Spleen (tissue), 7 donors: ENCODE data around the gene UPK3BL1.
"Not testable (repeated sequence)": the region's sequence is repeated elsewhere in the genome, so short reads cannot be mapped to it uniquely, and the experiment has no call there.

Source experiments
- POLR2A ChIP-seq, 3 donors: fragments of 450-650 bp; IDR thresholded peaks; one replicate each; pipeline ENCODE4 v1.5.1; 2017; ENCODE audit warnings: antibody characterized with exemption in 3 of 3, mild to moderate bottlenecking in 1 of 3
- TF ChIP-seq, protein P1 (sequence below), 11 experiments: fragments of 200-600 bp in 7 of 11; fragments of 450-650 bp in 4 of 11; sonication (generic) in 4 of 11; IDR thresholded peaks in 8 of 11; conservative IDR thresholded peaks in 3 of 11; 1 replicate in 7 of 11; 2 replicates in 4 of 11; pipeline versions ENCODE4 v1.4.0 to v1.8.0; 2016 to 2021; ENCODE audit warnings: antibody characterized with exemption in 11 of 11, inconsistent platforms in 4 of 11, mild to moderate bottlenecking in 1 of 11
- donor health status: DM: no; HTN: no; CAD: no; lungs with moderate emphysema.
- donor health status: DM: no; HTN: no; CAD: no.
- donor health status: DM: no; HTN: no; CAD: no.

DNA sequence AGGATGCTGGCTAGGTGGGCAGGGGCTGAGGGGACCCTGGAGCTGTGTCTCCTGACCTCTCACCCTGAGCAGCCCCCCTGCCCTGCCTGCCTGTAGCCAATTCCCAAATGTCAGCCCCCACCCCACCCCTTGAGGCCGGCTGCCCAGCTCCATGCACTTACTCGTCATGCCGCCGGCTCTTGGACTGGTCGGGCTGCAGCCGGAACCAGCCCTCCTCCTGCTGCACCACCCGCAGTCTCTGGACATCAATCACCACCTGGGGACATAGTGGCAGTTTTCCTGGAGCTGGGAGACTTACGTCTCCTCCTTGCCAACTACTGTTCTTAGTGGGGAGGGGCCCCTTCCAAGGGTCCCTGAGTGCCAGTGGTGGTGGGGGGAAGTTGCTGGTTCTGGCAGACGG is 42.9 kb downstream of the UPK3BL1 start:
- TF ChIP-seq, protein P1, sequence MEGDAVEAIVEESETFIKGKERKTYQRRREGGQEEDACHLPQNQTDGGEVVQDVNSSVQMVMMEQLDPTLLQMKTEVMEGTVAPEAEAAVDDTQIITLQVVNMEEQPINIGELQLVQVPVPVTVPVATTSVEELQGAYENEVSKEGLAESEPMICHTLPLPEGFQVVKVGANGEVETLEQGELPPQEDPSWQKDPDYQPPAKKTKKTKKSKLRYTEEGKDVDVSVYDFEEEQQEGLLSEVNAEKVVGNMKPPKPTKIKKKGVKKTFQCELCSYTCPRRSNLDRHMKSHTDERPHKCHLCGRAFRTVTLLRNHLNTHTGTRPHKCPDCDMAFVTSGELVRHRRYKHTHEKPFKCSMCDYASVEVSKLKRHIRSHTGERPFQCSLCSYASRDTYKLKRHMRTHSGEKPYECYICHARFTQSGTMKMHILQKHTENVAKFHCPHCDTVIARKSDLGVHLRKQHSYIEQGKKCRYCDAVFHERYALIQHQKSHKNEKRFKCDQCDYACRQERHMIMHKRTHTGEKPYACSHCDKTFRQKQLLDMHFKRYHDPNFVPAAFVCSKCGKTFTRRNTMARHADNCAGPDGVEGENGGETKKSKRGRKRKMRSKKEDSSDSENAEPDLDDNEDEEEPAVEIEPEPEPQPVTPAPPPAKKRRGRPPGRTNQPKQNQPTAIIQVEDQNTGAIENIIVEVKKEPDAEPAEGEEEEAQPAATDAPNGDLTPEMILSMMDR (IDR thresholded peaks at IDR 0.05 in 8 of 11, conservative IDR thresholded peaks at IDR 0.05 in 3 of 11) = not testable (repeated sequence)
- not testable (repeated sequence) for TF ChIP-seq POLR2A (IDR thresholded peaks at IDR 0.05)
